Thyroid gland (tissue), 4 donors: ENCODE results near the gene PARM1. TPM values are rescaled to one million over a fixed set of nuclear protein-coding genes. Genes with fewer than 3 reads are reported as not detected.

Experiments used
- DNase-seq, 2 donors: peaks; one replicate each; pipeline ENCODE4 v3.0.0-alpha.2; 2019
- H3K27ac ChIP-seq, 3 donors: fragments of 200-600 bp; sonication (generic); 1 replicate in 2 of 3; 2 replicates in 1 of 3; pipeline ENCODE4 v1.5.1; 2016 to 2019; ENCODE audit warnings: mild to moderate bottlenecking in 1 of 3, moderate library complexity in 1 of 3
- H3K27me3 ChIP-seq: fragments of 200-600 bp; sonication (generic); one replicate; pipeline ENCODE4 v1.5.1; 2019
- H3K36me3 ChIP-seq, 2 donors: fragments of 200-600 bp; sonication (generic); one replicate each; pipeline ENCODE4 v1.5.1; 2016 to 2019
- H3K4me1 ChIP-seq, 2 donors: fragments of 200-600 bp; sonication (generic); one replicate each; pipeline ENCODE4 v1.5.1; 2017 to 2019
- H3K4me3 ChIP-seq, 3 donors: fragments of 200-600 bp; sonication (generic); replicated peaks in 1 of 3; 1 replicate in 2 of 3; 2 replicates in 1 of 3; pipeline ENCODE4 v1.5.1; 2016; ENCODE audit warnings: mild to moderate bottlenecking in 1 of 3
- H3K9me3 ChIP-seq: fragments of 200-600 bp; sonication (generic); one replicate; pipeline ENCODE4 v1.5.1; 2017
- POLR2A ChIP-seq, 2 donors: fragments of 450-650 bp; IDR thresholded peaks; one replicate each; pipeline ENCODE4 v1.6.1; 2017; ENCODE audit warnings: antibody characterized with exemption in 2 of 2, mild to moderate bottlenecking in 2 of 2, moderate library complexity in 1 of 2
- WGBS, 2 donors: methylation state at CpG; one replicate each; pipeline ENCODE4 v1.1.5; 2017; 5-methylcytosine and 5-hydroxymethylcytosine counted together
- intact Hi-C: fragments of 100-400 bp; cut with DNase I; formaldehyde crosslinking; loops from one replicate; pipeline ENCODE4 v1.15.1; 2023
- total RNA-seq, 4 donors: library from RNA; depleted of rRNA; stranded (reverse); fragments of >200 nt; gene quantifications; one replicate each; pipeline ENCODE4 v1.2.3, GENCODE V29; 2016
- TF ChIP-seq, protein P1 (sequence below), 6 experiments: fragments of 200-600 bp in 3 of 6; fragments of 450-650 bp in 3 of 6; sonication (generic) in 3 of 6; IDR thresholded peaks; one replicate each; pipeline ENCODE4 v1.5.1; 2016 to 2019; ENCODE audit warnings: antibody characterized with exemption in 6 of 6, mild to moderate bottlenecking in 2 of 6, inconsistent platforms in 1 of 6, moderate library complexity in 1 of 6

Gene PARM1
- total RNA-seq, 4 donors from 2014 or later: 319 to 575 (median 470) TPM

GRCh38 chr4:75069493-75070074, 136.7 kb downstream of the PARM1 start:
- no peaks in the 10 kb centered on the region for H3K36me3 ChIP-seq
- no peak for TF ChIP-seq POLR2A (IDR thresholded peaks at IDR 0.05)
- TF ChIP-seq, protein P1, sequence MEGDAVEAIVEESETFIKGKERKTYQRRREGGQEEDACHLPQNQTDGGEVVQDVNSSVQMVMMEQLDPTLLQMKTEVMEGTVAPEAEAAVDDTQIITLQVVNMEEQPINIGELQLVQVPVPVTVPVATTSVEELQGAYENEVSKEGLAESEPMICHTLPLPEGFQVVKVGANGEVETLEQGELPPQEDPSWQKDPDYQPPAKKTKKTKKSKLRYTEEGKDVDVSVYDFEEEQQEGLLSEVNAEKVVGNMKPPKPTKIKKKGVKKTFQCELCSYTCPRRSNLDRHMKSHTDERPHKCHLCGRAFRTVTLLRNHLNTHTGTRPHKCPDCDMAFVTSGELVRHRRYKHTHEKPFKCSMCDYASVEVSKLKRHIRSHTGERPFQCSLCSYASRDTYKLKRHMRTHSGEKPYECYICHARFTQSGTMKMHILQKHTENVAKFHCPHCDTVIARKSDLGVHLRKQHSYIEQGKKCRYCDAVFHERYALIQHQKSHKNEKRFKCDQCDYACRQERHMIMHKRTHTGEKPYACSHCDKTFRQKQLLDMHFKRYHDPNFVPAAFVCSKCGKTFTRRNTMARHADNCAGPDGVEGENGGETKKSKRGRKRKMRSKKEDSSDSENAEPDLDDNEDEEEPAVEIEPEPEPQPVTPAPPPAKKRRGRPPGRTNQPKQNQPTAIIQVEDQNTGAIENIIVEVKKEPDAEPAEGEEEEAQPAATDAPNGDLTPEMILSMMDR (IDR thresholded peaks at IDR 0.05): no peak
- no peaks in the 10 kb centered on the region for H3K9me3 ChIP-seq
- no peaks in the 10 kb centered on the region for H3K4me1 ChIP-seq
- H3K27ac ChIP-seq: no peak overlapping the region
- H3K4me3 ChIP-seq: no peak overlapping the region
- 74 to 80% methylated on average over 7 of the region's 7 CpGs for WGBS, 2 donors
- no peaks in the 10 kb centered on the region for H3K27me3 ChIP-seq
- no peak for DNase-seq
- intact Hi-C loops: no loop called here

DNA sequence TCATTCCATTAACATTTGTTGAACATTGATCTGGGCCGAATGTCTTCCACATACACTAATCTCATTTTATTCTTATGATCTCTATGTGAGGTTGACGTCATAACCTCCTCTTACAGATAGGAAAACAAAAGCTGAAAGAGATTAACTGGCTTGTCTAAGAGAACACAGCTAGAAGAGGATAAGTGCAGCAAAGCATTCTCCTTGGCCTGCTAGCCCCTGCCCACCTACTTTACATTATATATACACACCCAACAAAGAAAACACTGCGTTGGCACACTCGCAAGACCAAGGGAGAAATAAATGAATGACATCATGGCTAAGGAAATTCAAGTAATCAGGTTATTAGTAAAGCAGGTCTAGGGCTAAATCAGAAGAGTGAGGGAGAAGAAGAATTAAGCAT, 138.4 kb downstream of the PARM1 start:
- TF ChIP-seq POLR2A (IDR thresholded peaks at IDR 0.05): no peak
- TF ChIP-seq, protein P1 (IDR thresholded peaks at IDR 0.05): no peak
- Histone ChIP-seq H3K27me3 (no peaks in the 10 kb centered on the region), H3K4me1 (no peaks in the 10 kb centered on the region), H3K27ac (no peak overlapping the region), H3K9me3 (no peaks in the 10 kb centered on the region), H3K4me3 (no peak overlapping the region), H3K36me3 (no peaks in the 10 kb centered on the region)
- DNase-seq: no peak
- intact Hi-C loops: no loop called here
- 62 to 67% methylated on average over 4 of the region's 4 CpGs for WGBS, 2 donors

GRCh38 chr4:75080888-75081287, 148.0 kb downstream of the PARM1 start:
- no peak for TF ChIP-seq POLR2A (IDR thresholded peaks at IDR 0.05)
- TF ChIP-seq, protein P1 (IDR thresholded peaks at IDR 0.05): no peak
- H3K4me1 ChIP-seq: no peaks in the 10 kb centered on the region
- no peaks in the 10 kb centered on the region for H3K9me3 ChIP-seq
- no peak overlapping the region for H3K27ac ChIP-seq
- DNase-seq: no peak
- H3K27me3 ChIP-seq: no peaks in the 10 kb centered on the region
- intact Hi-C loops: no loop called here
- no peak overlapping the region for H3K4me3 ChIP-seq
- WGBS, 2 donors: 78 to 83% methylated on average over 2 of the region's 2 CpGs
- no peaks in the 10 kb centered on the region for H3K36me3 ChIP-seq

- 92 to 100% methylated on average over 1 of the region's 1 CpG for WGBS, 2 donors
- intact Hi-C loops: no loop called here
- no peaks in the 10 kb centered on the region for H3K4me1 ChIP-seq
- H3K27ac ChIP-seq: no peak overlapping the region
- TF ChIP-seq, protein P1 (IDR thresholded peaks at IDR 0.05): no peak
- TF ChIP-seq POLR2A (IDR thresholded peaks at IDR 0.05): no peak
- DNase-seq: no peak
- no peaks in the 10 kb centered on the region for H3K36me3 ChIP-seq
- no peak overlapping the region for H3K4me3 ChIP-seq
- no peaks in the 10 kb centered on the region for H3K27me3 ChIP-seq
- no peaks in the 10 kb centered on the region for H3K9me3 ChIP-seq
Observed at GRCh38 chr4:75081561-75081960, 148.6 kb downstream of the PARM1 start.

DNA sequence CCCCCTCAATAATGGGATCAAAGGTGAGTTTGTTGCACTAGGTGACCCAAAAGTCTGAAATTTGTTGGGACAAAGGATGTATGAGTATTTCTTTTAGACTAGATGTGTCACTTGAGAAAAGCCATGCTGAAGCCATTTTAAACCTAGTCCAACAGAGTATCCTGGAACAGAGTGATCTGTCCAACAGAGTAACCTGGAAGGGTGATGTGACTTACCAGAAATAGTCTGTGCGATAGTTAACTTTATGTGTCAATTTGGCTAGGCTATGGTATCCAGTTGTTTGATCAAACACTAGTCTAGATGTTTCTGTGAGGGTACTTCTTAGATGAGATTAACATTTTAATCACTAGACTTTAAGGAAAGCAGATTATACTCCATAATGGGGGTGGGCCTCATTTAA, 154.5 kb downstream of the PARM1 start:
- Histone ChIP-seq H3K27ac (no peak overlapping the region), H3K4me3 (no peak overlapping the region), H3K36me3 (no peaks in the 10 kb centered on the region), H3K27me3 (no peaks in the 10 kb centered on the region), H3K4me1 (no peaks in the 10 kb centered on the region), H3K9me3 (no peaks in the 10 kb centered on the region)
- 100% methylated on average over 1 of the region's 1 CpG for WGBS, 2 donors
- no peak for TF ChIP-seq POLR2A (IDR thresholded peaks at IDR 0.05)
- TF ChIP-seq, protein P1 (IDR thresholded peaks at IDR 0.05): no peak
- no peak for DNase-seq
- intact Hi-C loops: no loop called here
